ENCODE data around the gene PSEN1.

The PSEN1 gene

GRCh38 chr14:73253721-73254120 is 117.4 kb downstream of the PSEN1 start:
- no peak for DNase-seq (ENCODE audit: low read depth, low spot score)

GRCh38 chr14:73254247-73255004 is 118.1 kb downstream of the PSEN1 start:
- no peak for DNase-seq (ENCODE audit: low read depth, low spot score)

DNA sequence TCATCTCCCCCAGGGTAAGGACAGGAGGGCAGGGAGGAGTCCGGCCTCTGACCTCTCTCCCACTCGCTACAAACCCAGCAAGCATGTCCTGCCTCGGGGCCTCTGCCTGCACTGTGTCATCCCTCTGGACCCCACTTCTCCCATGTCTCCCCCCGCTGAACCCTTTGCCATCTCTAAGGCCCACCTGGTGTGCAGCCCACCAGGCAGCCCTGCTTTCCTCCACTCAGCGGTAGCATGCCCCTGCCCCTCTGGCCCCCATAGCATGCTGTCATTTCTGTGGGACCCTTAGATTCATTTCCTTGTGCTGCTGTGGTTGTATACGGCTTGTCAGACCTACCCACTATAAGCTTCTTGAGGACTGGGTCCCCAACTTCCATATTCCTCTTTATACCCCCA is 118.7 kb downstream of the PSEN1 start:
- DNase-seq (ENCODE audit: low read depth, low spot score): no peak

- no peak for DNase-seq (ENCODE audit: low read depth, low spot score)
Measured at GRCh38 chr14:73255693-73256225, 119.5 kb downstream of the PSEN1 start.

GRCh38 chr14:73258076-73258475 is 121.8 kb downstream of the PSEN1 start:
- DNase-seq (ENCODE audit: low read depth, low spot score): no peak

- no peak for DNase-seq (ENCODE audit: low read depth, low spot score)
Measured at GRCh38 chr14:73258845-73259611, 122.7 kb downstream of the PSEN1 start.

DNA sequence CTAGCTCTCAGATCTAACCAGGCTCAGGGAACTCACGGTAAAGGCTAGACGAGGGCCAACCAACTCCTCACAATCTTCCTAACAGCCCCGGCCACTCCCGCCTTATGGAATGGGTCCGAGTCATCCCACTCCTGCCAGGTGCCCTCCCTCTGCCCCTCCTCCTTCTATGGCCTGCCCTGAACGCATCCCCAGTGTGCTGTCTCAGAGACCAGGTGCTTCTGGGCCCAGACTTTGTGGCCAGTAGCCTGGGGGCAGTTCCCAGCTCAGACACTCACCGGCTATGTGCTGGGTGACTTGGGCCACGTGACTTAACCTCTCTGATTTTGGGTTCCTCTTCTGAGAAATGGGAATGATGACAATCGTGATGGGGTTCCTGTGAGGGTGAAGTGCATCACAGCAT is 123.5 kb downstream of the PSEN1 start:
- no peak for DNase-seq (ENCODE audit: low read depth, low spot score)

DNA sequence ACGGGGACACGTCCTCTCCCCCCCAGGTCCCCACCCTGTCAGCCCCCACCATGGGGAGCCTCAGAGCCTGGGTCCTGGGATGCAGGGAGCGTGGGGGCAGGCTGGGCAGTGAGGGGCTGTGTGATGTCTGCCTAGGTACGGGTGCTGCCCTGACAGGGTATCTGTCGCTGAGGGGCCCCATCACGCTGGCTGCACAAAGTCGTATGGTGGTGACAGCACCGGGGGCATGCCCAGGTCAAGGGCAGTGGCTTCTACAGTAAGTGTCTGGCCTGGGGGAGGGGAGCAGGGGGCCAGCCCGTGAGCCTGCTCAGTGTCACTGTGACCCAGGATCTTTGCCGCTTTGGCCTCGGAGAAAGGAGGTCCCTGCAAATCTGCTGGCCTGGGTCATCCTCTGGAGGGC is 124.3 kb downstream of the PSEN1 start:
- DNase-seq (ENCODE audit: low read depth, low spot score): no peak

DNA sequence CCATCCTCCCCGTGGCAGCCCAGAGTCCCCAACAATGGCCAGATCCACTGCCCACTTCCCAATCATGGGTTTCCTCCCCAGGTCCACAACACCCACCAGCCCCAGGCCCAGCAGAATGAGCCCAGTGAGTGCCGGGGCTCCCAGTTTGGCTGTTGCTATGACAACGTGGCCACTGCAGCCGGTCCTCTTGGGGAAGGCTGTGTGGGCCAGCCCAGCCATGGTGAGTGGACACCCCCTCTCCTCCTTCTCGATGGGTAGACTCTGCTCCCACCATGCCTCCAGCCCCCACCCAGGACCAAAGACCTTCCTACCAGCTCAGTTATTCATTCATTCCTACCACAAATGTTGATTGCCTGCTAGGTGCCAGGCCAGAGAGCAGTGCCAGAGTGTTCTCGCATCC is 124.8 kb downstream of the PSEN1 start:
- no peak for DNase-seq (ENCODE audit: low read depth, low spot score)

DNA sequence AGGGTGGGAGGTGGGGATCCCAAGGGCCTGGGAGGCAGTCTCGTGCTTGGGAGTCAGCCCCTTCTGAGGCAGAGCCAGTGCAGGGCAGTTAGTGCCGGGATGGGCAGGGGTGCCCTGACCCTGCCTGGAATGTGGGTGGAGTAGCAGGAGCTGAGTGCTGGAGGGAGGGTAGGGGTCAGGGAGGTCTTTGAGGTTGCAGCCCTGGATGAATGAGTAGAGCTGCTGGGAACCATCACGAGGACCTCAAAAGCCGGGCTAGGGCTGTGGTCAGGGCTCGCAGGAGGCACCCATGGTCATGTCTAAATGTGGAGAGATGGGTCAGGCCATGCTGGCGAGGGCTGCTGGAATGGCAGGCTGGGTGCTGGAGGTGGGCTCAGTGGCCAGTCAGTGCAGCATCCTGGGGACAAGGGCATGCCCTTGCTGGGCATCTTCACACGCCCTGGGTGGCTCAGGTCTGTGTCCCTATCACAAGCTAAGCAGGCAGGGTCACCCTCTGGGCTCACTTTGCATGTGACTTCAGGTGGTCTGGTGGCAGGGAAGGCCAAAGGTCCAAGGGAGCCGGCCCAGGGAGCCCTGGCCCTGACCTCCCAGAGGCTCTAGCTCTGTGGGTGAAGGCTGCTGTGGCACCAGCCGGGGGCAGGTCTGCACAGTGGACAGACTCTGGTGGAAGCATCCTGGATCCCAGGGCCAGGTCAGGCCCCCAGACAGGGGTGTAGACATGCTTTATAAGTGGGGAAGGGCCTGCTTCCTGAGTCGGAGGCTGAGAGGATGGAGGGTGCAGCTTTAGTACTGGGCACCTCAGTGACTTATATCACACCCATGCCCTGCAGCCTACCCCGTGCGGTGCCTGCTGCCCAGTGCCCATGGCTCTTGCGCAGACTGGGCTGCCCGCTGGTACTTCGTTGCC is 125.5 kb downstream of the PSEN1 start:
- no peak for DNase-seq (ENCODE audit: low read depth, low spot score)

- no peak for DNase-seq (ENCODE audit: low read depth, low spot score)
Measured at GRCh38 chr14:73262427-73263183, 126.3 kb downstream of the PSEN1 start.

DNA sequence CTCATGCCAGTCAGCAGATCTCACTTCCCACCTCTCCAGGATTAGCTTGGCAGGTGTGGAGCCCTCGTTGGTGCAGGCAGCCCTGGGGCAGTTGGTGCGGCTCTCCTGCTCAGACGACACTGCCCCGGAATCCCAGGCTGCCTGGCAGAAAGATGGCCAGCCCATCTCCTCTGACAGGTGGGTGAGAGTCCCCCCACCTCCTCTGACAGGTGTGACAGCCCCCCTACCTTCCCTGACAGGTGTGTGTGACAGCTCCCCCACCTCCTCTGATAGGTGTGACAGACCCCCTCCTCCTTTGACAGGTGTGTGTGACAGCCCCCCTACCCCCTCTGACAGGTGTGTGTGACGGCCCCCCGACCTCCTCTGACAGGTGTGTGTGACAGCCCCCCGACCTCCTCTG is 127.3 kb downstream of the PSEN1 start:
- no peak for DNase-seq (ENCODE audit: low read depth, low spot score)

- no peak for DNase-seq (ENCODE audit: low read depth, low spot score)
Measured at GRCh38 chr14:73264080-73264884, 128.0 kb downstream of the PSEN1 start.

- DNase-seq (ENCODE audit: low read depth, low spot score): no peak
Measured at GRCh38 chr14:73264885-73265720, 128.8 kb downstream of the PSEN1 start.

DNA sequence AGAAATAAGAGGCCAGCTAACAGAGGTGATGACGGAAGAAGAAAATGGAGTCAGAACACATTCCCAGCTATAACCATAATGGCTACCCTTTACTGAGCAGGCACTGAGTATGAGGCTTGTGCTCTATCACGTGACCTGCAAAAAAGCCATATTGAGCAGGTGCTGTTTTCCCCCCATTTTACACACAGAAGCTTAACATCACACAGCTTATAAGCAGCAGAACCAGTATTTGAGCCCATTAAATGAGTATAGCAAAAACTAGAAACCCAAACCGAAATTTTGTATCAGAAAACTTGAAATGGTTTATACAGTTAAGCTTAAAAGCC is 129.4 kb downstream of the PSEN1 start:
- no peak for DNase-seq (ENCODE audit: low read depth, low spot score)

- DNase-seq (ENCODE audit: low read depth, low spot score): no peak
Measured at GRCh38 chr14:73266317-73266716, 130.0 kb downstream of the PSEN1 start.

GRCh38 chr14:73267474-73267873 is 131.2 kb downstream of the PSEN1 start:
- DNase-seq (ENCODE audit: low read depth, low spot score): no peak

GRCh38 chr14:73269729-73270531 is 133.6 kb downstream of the PSEN1 start:
- DNase-seq (ENCODE audit: low read depth, low spot score): no peak

DNA sequence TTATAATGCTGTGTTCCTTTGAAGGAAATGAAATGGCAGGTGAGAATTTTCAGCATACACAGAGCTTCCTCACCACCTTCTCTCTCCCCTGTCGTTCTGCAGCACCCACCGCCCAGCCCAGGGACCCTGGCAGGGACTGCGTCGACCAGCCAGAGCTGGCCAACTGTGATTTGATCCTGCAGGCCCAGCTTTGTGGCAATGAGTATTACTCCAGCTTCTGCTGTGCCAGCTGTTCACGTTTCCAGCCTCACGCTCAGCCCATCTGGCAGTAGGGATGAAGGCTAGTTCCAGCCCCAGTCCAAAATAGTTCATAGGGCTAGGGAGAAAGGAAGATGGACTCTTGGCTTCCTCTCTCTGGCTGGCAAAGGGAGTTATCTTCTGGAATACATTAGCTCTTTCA is 136.1 kb downstream of the PSEN1 start:
- no peak for DNase-seq (ENCODE audit: low read depth, low spot score)

Measured in smooth muscle cell of the brain vasculature (primary cell).